Epithelial cell of esophagus (primary cell): ENCODE results near the gene DUSP22.
"Not testable (repeated sequence)": the region's sequence is repeated elsewhere in the genome, so short reads cannot be mapped to it uniquely, and the experiment has no call there.

ENCODE experiments used
- DNase-seq: peaks from one replicate; pipeline ENCODE4 v3.0.0; 2010; ENCODE audit warnings: low read depth
- H3K4me3 ChIP-seq: 2 replicates; pipeline ENCODE4 v1.5.1; 2011; ENCODE audit warnings: mild to moderate bottlenecking, low read length, control low read depth
- CTCF ChIP-seq: IDR thresholded peaks from 2 replicates; pipeline ENCODE4 v1.5.1; 2011; ENCODE audit warnings: low read depth, mild to moderate bottlenecking, low read length, control low read depth, inconsistent platforms; ENCODE audit not compliant: insufficient read depth; ENCODE audit errors: missing control alignments

DUSP22 gene

GRCh38 chr6:376827-377640 lies 84.7 kb downstream of the DUSP22 start:
- no peak overlapping the region for H3K4me3 ChIP-seq
- DNase-seq, result no peak
- no peak for TF ChIP-seq CTCF

GRCh38 chr6:377641-378020 lies 85.3 kb downstream of the DUSP22 start:
- not testable (repeated sequence) for DNase-seq, H3K4me3 ChIP-seq

GRCh38 chr6:378090-378957 lies 86.0 kb downstream of the DUSP22 start:
- TF ChIP-seq CTCF, result no peak
- no peak for DNase-seq
- no peak overlapping the region for H3K4me3 ChIP-seq

- no peak for DNase-seq
- no peak for TF ChIP-seq CTCF
- no peak overlapping the region for H3K4me3 ChIP-seq
Observed at GRCh38 chr6:378958-379409, 86.7 kb downstream of the DUSP22 start.

GRCh38 chr6:379410-380181 lies 87.3 kb downstream of the DUSP22 start:
- no peak overlapping the region for H3K4me3 ChIP-seq
- DNase-seq, result no peak
- TF ChIP-seq CTCF, result no peak

GRCh38 chr6:380234-381218 lies 88.2 kb downstream of the DUSP22 start:
- H3K4me3 ChIP-seq, result no peak overlapping the region
- no peak for DNase-seq
- no peak for TF ChIP-seq CTCF
